GM18519 (cell line): ENCODE results near the gene SPATC1L.
"Not testable (repeated sequence)": the region's sequence is repeated elsewhere in the genome, so short reads cannot be mapped to it uniquely, and the experiment has no call there.

Experiments
- ATAC-seq: cut with Tn5 transposase; IDR thresholded peaks from one replicate; pipeline ENCODE4 v1.9.1; 2021; ENCODE audit warnings: mild to moderate bottlenecking, moderate library complexity; ENCODE audit not compliant: unreplicated experiment, low FRiP score

SPATC1L gene

DNA sequence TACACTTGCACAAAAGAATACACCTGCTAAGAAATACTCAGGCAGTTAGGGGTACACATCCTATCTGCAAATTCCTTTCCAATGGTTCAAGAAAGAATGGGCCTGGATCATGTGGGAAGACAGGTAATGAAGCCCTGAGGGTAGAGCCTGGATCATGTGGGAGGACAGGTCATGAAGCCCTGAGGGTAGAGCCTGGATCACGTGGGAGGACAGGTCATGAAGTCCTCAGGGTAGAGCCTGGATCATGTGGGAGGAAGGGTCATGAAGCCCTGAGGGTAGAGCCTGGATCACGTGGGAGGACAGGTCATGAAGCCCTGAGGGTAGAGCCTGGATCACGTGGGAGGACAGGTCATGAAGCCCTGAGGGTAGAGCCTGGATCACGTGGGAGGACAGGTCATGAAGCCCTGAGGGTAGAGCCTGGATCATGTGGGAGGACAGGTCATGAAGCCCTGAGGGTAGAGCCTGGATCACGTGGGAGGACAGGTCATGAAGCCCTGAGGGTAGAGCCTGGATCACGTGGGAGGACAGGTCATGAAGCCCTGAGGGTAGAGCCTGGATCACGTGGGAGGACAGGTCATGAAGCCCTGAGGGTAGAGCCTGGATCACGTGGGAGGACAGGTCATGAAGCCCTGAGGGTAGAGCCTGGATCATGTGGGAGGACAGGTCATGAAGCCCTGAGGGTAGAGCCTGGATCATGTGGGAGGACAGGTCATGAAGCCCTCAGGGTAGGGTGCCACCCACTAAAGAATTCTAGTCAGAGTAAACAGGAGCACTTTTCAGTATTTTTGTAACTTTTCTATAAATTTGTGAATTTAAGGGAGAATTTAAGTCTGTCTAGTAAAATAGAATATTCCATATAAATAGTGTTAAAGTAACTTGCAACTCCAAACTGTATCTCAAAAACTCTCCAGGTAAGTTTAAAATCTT lies 16.9 kb upstream of the SPATC1L start:
- not testable (repeated sequence) for ATAC-seq

DNA sequence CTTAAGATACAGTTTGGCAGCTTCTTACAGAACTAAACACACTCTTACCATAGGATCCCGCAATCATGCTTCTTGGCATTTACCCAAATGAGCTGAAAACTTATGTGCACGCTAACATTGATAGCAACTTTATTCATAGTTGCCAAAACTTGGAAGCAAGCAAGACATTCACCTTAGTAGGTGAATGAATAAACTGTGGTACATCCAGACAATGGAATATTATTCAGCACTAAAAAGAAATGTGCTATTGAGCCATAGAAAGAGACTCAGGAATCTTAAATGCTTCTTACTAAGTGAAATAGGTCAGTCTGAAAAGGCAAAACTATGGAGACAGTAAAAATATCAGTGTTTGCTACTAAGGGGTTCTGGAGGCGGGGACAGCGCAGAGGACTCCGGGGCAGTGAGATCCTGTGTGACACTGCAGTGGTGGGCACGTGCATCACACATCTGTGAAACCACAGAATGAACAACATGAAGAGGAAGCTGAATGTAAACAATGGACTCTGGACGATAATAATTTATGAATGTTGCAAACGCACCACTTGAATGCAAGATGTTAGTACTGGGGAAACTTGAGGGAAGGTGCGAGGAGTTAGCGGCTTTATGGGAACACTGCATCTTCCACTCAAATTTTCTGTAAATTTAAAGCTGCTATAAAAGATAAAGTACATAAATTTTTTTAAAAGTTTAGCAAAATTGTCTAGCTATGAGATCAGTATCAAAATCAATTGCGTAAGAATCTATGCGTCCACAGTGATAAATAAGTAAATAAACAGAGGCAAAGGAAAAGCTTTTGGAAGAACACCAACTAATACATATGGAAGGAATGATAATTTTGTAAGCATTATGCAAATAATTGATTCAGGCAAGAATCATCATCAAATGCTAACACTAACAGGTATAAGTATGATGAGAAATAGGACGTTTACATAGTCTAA lies 15.4 kb upstream of the SPATC1L start:
- no peak for ATAC-seq

DNA sequence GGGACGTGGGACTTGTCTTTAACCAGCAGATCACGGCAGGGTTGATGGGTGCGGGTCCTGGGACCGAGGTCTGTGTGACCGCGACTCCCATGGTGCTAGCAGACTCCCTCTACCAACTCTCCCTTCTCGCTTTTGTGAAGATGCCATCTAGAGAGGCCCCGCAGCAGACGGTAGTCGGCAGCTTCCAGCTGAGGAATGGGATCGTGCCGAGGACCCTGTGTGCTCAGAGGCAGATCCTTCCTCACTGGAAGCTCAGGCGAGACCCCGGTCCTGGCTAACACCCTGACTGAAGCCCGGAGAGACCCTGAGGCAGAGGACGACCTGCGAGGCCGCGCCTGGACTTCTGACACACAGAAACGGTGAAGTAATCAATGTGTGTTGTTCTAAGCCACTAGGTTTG lies 12.5 kb upstream of the SPATC1L start:
- no peak for ATAC-seq

DNA sequence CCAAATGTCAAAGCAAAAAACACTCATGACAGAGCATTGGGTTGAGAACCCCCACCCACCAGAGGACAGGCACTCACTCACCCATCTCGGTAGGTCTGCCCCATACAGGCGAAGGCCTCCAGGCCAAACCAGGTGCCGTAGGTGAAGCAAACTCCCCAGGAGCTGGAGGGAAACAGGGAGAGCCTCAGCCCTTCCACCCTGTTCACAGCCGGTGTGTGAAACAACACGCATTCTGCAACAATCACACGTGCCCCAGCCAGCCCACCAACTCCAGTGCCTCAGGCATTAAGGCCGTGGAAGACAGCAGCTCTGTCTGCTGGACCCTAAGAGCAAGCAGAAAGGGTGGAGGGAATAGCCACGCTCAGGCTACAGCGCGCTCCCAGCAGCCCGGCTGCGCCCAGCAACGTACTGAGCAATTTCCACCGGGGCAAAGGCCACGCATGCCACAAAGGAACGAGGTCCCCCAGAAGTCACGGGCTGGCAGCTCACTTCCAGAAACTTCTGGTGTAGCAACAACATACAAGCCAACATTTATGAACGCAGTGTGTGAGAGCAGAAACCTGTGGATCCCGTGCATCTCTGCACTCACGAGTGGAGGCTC lies 11.4 kb upstream of the SPATC1L start:
- ATAC-seq = no peak

DNA sequence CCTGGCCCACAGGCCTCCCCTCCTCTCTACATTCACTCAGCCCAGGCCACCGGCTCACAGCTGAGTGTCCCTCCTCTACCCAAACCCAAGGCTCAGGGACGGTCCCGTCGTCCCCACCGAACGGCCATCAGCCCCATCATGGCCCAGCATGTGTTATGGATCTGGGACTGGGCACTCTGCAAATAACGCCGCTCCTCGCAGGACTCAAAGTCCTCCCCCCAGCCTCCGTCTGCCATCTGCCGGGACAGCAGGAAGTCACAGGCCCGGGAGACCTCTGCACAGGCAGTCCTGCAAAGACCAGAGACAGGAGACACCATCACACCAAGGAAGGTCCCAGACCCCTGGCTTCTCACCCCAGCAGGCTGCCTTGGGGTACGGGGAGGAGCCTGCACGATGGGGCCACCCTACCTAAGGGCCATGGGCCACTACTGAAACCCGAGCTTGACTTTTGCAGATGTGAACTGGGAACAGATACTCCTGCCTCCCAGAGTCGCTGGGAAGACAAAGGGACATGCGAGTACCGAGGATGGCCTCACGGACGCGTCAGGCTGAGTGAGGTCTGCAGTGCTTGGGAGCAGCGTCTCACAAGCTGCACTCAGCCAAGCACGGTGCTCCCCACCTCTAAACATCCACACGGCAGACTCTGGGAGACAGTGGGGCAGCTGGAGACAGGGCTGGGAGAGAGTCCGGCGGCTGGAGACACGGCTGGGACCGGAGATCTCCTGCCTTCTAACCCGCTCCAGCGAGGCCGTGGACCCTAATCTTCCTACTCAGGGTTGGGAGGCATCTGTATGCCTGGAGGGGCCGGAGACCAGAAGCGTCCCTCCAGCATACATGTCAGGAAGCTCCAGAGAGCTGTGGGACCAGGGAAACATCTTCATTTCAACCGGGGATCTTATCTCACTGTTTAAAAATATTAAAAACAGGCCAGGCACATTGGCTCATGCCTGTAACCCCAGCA lies 10.4 kb upstream of the SPATC1L start:
- ATAC-seq = no peak

DNA sequence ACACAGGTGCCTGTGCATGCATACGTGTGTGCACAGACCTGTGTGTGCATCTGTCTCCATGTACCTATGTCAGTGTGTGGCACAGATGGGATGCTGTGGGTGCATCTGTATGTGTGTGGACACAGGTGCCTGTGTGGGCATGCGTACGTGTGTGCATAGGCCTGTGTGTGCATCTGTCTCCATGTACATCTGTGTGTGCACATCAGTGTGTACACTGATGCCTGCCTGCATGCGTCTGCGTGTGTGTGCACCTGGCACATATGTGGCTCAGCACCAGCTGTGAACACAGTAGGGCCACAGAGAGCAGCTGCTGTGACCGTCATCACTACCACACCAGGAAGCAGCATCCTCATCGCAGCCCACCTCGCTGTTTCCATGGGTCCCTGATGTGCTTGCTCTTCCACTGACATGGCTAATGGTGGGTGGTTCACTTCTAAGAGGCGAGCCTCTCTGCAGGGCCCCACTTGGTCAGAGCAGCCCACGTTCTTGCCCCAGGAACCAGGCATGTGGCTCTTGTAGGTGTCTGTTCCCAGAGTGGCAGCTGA lies 9.6 kb upstream of the SPATC1L start:
- ATAC-seq = no peak

DNA sequence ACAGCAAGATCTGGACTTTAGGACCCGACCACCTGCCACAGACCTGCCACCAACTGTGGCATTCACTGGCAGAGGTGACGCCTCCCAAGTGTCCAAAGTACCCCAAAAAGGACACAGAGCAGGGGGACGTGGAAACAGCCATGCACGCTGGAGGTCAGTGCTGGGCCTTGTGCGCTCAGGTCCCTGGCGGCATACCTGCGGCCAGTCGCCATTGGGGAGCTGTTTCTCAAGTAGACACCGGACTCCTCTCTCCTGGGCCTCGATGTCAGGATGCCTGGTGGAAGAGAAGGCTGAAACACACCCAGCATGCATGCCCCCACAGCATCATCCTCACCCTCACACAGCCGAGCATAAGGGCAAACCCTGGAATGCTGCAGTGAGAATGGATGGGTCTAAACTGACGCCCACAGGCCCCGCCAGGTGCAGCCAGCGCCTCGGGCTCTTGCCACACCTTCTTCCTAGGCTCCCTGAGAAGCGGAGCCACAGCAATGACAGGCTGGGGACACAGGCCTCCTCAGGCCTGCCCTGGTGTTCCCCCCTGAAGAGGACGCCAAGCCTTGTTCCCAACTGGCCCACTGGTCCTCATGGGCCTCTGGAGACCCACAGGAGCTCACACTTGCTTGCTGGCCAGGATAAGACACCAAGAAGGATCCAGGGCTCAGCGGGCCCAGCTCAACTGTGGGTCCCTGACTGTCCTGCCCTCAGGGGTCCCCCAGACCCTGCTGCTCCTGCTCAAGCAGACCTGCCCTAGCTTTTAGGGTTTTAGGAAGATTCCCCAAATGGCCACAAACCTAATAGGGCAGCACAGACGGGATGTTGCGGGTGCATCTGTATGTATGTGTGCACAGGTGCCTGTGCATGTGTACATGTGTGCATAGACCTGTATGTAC lies 7.7 kb upstream of the SPATC1L start:
- ATAC-seq = no peak

DNA sequence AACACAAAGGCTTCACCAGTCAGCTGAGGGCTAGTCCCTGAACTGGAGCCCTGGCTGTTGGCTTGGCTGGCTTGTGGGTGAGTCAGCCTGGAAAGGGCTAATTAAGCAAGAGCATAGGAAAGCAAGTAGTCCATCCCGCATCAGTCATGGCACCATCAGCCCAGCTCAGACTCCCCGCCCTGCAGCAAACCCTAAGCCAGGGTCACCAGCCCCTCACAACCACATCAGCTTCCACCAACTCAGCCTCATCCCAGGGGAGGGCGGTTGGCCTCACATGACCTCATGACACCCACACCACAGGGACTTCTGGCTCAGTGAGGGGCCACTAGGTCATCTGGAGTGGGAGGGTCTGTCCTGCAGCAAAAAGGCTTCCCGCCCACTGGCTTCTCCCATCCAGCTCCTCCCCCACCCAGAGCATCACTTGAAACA lies 7.0 kb upstream of the SPATC1L start:
- no peak for ATAC-seq

DNA sequence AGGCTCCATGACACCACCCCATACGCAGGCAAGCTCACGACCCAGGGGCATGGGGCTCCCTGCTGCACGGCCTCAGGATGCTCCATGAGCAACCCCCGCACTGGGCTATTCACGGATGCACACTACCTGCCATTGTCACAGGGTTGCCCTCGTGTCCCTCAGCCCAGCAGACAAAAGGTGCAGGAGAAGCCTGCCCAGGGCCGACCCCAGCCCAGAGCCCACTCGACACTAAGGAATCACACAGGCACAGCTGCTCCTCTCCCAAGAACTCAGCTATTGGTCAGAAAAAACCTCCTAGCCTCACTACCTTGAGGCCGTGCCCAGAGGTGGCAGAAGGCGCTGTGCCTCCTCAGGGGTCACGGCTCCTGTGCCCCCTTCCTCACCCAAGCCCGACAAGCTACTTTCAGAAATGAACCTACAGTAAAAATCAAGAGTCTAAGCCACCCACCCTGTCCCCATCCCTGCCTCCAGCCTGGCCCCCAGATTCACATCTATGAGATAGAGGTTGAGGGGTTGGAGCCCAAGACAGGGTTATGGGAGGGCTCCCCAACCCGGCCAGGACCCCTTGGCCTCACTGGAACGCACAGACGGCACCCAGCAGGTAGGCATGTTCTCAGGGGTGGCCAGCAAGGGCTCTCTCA lies 6.4 kb upstream of the SPATC1L start:
- no peak for ATAC-seq

DNA sequence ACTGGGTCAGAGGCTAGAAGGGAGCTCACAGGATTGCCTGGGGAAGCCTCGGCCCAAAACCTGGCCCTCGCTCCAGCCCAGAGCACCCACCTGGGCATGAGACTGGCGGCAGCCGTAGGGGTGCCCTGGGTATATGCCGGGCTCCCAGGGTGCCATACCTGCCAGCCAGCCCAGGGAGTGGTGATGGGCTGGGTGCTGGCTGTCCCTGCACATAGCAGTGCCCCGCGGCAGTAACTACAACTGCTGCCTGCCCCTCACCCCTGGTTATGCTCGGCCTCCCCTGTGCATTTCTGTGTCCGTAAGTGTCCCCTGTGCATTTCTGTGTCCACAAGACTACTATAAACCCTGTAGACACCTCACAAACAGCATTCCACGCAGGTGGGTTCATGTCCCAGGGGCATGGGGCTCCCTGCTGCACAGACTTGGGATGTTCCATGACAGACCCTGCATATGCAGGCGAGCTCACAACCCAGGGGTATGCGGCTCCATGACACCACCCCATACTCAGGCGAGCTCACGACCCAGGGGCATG lies 5.8 kb upstream of the SPATC1L start:
- ATAC-seq = no peak

DNA sequence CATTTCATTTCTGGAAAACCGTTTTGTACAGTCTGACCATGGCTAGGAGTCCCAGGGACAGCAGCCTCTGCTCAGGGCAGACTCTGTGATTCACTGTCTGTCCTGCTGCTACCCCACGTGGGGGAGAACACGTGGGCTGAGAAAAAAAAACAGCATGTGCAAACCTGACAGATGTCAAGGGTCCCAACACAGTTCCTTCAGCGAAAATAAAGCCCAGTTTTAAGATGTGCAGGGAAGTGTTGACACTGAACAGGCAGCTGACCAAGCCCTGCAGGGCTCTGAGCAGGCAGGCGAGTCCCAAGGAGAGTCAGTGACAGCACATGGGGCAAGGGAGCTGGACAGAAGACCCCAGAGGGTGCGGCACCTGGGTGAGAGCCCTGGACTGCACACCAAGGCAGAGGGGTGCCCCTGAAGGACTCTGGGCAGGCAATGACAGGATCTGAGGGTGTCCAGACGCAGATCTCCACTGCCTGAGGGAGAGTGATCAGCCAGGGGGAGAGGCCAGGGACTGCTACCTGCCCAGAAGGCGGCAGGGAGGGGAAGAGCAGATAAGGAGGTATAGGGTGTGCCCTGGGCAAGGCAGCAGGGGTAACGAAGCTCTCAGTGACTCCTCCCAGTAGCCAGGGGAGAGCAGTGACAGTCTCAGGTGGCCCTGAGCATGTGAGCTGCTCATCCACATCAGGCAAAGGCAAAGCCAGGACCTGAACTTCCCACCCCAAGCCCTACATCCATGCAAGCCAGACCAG lies 5.1 kb upstream of the SPATC1L start:
- ATAC-seq = no peak

DNA sequence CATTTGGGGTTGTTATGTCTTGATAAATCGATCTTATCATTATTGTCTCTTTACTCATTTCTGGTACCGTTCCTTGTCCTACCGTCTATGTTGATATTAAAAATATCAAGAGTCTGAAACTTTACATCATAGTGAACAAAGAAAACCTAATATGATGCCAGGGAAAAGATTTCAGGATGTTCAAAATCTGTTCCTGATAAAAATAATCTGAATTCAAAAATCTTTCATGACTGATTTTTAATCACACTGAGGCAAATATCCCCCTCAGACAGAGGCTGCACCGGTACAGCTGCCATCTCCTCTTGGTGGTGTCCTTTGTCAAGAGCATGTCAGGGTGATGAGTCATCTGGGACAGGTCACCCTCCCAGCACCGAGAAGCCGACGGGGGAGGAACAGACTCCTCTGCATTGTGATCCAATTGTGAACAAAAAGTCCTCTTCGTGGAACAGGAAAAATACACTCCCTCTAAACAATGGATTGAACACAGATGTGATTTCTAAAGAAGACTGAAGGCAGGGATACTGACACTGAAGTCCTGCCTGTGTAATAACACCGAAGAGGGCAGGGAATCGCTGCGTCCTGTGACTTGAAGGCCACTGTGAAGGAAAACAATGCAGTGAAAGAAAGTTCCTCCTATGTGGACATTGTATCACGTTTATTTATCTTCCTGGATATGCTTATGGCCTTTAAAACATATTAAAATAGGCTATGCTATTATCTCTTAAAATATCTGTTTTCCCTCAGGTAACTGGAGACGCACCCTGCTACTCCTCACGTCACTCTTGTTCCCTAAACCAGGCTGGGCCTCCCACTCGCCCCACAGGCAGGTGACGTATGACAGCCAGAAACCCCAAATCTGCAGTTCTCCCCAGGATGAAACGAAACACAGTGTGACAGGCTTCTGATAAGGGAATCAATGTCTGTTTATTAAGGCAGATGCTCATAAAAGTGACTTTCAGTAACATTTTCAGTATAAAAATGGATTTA lies 4.3 kb upstream of the SPATC1L start:
- no peak for ATAC-seq

DNA sequence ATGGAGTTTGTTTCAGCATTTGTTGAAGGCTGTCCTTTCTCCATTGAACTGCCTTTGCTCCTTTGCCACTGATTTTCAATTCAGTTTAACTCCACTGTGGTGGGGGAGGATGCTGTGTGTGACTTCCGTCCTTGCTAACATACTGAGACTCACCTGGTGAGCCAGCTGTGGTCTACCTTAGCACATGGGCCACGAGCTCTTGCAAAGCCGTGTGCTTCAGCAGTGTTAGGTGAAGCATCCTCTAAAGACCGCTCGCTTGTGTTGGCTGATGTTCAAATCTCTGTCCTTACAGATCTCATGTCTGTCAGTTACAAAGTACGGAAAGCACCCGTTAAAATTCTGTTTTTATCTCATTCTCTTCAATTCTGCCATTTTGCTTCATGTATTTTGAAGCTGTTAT lies 3.6 kb upstream of the SPATC1L start:
- no peak for ATAC-seq

DNA sequence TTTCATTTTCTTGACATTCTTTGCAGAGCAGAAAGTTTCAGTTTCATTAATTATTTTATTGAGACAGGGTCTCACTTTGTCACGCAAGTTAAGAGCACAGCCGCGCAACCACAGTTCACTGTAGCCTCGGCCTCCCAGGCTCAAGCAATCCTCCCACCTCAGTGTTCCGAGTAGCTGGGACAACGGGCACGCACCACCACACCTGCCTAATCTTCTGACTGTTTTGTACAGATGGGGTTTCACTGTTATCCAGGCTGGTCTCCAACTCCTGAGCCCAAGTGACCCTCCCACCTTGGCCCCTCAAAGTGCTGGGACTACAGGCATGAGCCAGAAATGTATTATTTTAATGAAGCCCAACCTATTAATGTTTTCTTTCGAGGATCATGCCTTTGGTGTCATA lies 3.0 kb upstream of the SPATC1L start:
- no peak for ATAC-seq

DNA sequence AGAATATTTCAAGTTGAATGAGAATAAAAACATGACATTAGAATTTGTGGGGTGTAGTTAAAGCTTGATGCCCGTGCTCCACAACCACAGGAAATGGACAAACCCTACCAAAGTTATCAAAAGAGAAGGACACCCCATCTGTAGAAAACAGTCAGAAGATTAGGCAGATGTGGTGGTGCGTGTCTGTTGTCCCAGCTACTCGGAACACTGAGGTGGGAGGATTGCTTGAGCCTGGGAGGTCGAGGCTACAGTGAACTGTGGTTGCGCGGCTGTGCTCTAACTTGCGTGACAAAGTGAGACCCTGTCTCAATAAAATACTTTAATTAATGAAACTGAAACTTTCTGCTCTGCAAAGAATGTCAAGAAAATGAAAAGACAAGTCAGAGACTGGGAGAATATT lies 1.5 kb upstream of the SPATC1L start:
- no peak for ATAC-seq
